Nephron progenitor cell (in vitro differentiated cells): Measurements from ENCODE around the gene ARSB.
"Not testable (repeated sequence)": the region's sequence is repeated elsewhere in the genome, so short reads cannot be mapped to it uniquely, and the experiment has no call there.

ENCODE experiments used
- DNase-seq: peaks from one replicate; pipeline ENCODE4 v3.0.0; 2021
- H3K27ac Mint-ChIP-seq: 2 replicates; pipeline ENCODE4 v1.8.0; 2021; ENCODE audit warnings: mild to moderate bottlenecking, moderate library complexity, mixed read lengths
- H3K27me3 Mint-ChIP-seq: 2 replicates; pipeline ENCODE4 v1.8.0; 2021; ENCODE audit warnings: mild to moderate bottlenecking, low read depth, mixed read lengths; ENCODE audit not compliant: poor library complexity
- H3K36me3 Mint-ChIP-seq: 2 replicates; pipeline ENCODE4 v1.8.0; 2021; ENCODE audit warnings: low read depth, mixed read lengths
- H3K4me1 Mint-ChIP-seq: 2 replicates; pipeline ENCODE4 v1.8.0; 2021; ENCODE audit warnings: mixed read lengths
- H3K4me3 Mint-ChIP-seq: 2 replicates; pipeline ENCODE4 v1.8.0; 2021; ENCODE audit warnings: mild to moderate bottlenecking, moderate library complexity, mixed read lengths
- H3K9me3 Mint-ChIP-seq: 2 replicates; pipeline ENCODE4 v1.8.0; 2021; ENCODE audit warnings: mild to moderate bottlenecking, moderate library complexity, mixed read lengths
- TF ChIP-seq, protein P1 (sequence below): fragments of 200-600 bp; sonication (generic); IDR thresholded peaks from 2 replicates; pipeline ENCODE4 v1.5.0; 2021; ENCODE audit warnings: antibody characterized with exemption

ARSB gene

GRCh38 chr5:78920604-78921003, 64.5 kb downstream of the ARSB start:
- H3K27ac Mint-ChIP-seq: peak overlapping the region; percentile 64
- H3K4me1 Mint-ChIP-seq: peaks cover 31% of the 10 kb centered on the region
- TF ChIP-seq, protein P1, sequence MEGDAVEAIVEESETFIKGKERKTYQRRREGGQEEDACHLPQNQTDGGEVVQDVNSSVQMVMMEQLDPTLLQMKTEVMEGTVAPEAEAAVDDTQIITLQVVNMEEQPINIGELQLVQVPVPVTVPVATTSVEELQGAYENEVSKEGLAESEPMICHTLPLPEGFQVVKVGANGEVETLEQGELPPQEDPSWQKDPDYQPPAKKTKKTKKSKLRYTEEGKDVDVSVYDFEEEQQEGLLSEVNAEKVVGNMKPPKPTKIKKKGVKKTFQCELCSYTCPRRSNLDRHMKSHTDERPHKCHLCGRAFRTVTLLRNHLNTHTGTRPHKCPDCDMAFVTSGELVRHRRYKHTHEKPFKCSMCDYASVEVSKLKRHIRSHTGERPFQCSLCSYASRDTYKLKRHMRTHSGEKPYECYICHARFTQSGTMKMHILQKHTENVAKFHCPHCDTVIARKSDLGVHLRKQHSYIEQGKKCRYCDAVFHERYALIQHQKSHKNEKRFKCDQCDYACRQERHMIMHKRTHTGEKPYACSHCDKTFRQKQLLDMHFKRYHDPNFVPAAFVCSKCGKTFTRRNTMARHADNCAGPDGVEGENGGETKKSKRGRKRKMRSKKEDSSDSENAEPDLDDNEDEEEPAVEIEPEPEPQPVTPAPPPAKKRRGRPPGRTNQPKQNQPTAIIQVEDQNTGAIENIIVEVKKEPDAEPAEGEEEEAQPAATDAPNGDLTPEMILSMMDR: peak; percentile 27
- no peak overlapping the region for H3K4me3 Mint-ChIP-seq
- H3K36me3 Mint-ChIP-seq: no peaks in the 10 kb centered on the region
- no peaks in the 10 kb centered on the region for H3K9me3 Mint-ChIP-seq
- H3K27me3 Mint-ChIP-seq: no peaks in the 10 kb centered on the region
- no peak for DNase-seq

GRCh38 chr5:78919796-78920195, 65.3 kb downstream of the ARSB start:
- Mint-ChIP-seq H3K27ac (no peak overlapping the region), H3K9me3 (no peaks in the 10 kb centered on the region), H3K27me3 (no peaks in the 10 kb centered on the region), H3K36me3 (no peaks in the 10 kb centered on the region), H3K4me1 (peaks cover 37% of the 10 kb centered on the region), H3K4me3 (no peak overlapping the region)
- DNase-seq: no peak
- TF ChIP-seq, protein P1: no peak

- H3K27me3 Mint-ChIP-seq: no peaks in the 10 kb centered on the region
- H3K4me1 Mint-ChIP-seq: peaks cover 50% of the 10 kb centered on the region
- H3K4me3 Mint-ChIP-seq: no peak overlapping the region
- H3K9me3 Mint-ChIP-seq: no peaks in the 10 kb centered on the region
- no peak for DNase-seq
- no peaks in the 10 kb centered on the region for H3K36me3 Mint-ChIP-seq
- TF ChIP-seq, protein P1: no peak
- H3K27ac Mint-ChIP-seq: peak overlapping the region; percentile 83
These were observed 69.1 kb downstream of the ARSB start for GRCh38 chr5:78916044-78916443.

DNA sequence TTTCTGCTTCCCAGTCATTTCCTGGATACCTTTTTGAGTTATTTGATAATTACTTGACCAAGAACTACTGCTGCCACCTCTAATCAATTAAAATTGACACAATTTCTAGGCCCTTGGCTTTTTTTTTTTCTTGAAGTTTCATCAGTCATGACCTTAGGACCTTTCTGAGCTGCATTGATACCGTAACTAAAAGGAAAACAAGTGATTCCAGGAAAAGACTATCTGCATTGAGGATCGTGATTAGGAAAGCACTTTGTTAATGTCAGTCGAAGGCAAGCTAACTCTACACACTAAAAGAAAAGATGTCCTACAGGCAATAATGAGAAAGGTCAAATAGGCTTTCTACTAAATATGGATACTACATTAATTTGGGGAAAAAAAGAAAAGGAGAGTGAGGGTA, 69.9 kb downstream of the ARSB start:
- H3K27ac Mint-ChIP-seq: peak overlapping the region; percentile 4
- H3K4me1 Mint-ChIP-seq: peaks cover 50% of the 10 kb centered on the region
- TF ChIP-seq, protein P1: no peak
- no peak for DNase-seq
- H3K4me3 Mint-ChIP-seq: no peak overlapping the region
- no peaks in the 10 kb centered on the region for H3K9me3 Mint-ChIP-seq
- peaks cover 2% of the 10 kb centered on the region for H3K27me3 Mint-ChIP-seq
- no peaks in the 10 kb centered on the region for H3K36me3 Mint-ChIP-seq

- TF ChIP-seq, protein P1: no peak
- H3K4me3 Mint-ChIP-seq: no peak overlapping the region
These were observed 72.3 kb downstream of the ARSB start for GRCh38 chr5:78912811-78913210.

GRCh38 chr5:78912085-78912771, 72.9 kb downstream of the ARSB start:
- no peaks in the 10 kb centered on the region for H3K36me3 Mint-ChIP-seq
- H3K27ac Mint-ChIP-seq: peak overlapping the region; percentile 91
- TF ChIP-seq, protein P1: no peak
- peaks cover 73% of the 10 kb centered on the region for H3K4me1 Mint-ChIP-seq
- peaks cover 4% of the 10 kb centered on the region for H3K27me3 Mint-ChIP-seq
- H3K9me3 Mint-ChIP-seq: no peaks in the 10 kb centered on the region
- DNase-seq: no peak
- H3K4me3 Mint-ChIP-seq: no peak overlapping the region

More at GRCh38 chr5:78912811-78913210, 72.3 kb downstream of the ARSB start:
- DNase-seq: no peak
- no peaks in the 10 kb centered on the region for H3K36me3 Mint-ChIP-seq
- peaks cover 4% of the 10 kb centered on the region for H3K27me3 Mint-ChIP-seq
- H3K27ac Mint-ChIP-seq: no peak overlapping the region
- H3K9me3 Mint-ChIP-seq: no peaks in the 10 kb centered on the region
- H3K4me1 Mint-ChIP-seq: peaks cover 73% of the 10 kb centered on the region

GRCh38 chr5:78909224-78909983, 75.7 kb downstream of the ARSB start:
- not testable (repeated sequence) for H3K36me3 Mint-ChIP-seq, H3K27ac Mint-ChIP-seq, H3K9me3 Mint-ChIP-seq, H3K27me3 Mint-ChIP-seq, H3K4me3 Mint-ChIP-seq, DNase-seq
- peaks cover 64% of the 10 kb centered on the region for H3K4me1 Mint-ChIP-seq
